HCT116 (cell line): ENCODE measurements around the gene STXBP5. TPM values are rescaled to one million over a fixed set of nuclear protein-coding genes. Genes with fewer than 3 reads are reported as not detected.

Experiments used
- ATAC-seq: fragments of 200-7000 bp; cut with Tn5 transposase; 2 replicates; pipeline ENCODE4 v1.9.1; 2020; ENCODE audit warnings: mild to moderate bottlenecking, moderate library complexity
- BruUV-seq: library from RNA; stranded (reverse); fragments of 400-500 nt; replicated peaks from 2 replicates; lab custom pipeline; 2021; lab: Mats Ljungman, UMichigan
- CTCF ChIA-PET: fragments of 300-600 bp; sonication (Branson Sonifier 250); formaldehyde crosslinking; loops from one replicate; lab custom pipeline; 2021; ENCODE audit warnings: antibody characterized with exemption; lab: Charles Lee
- POLR2A ChIA-PET: fragments of 300-600, 350-600 bp; sonication (Branson Sonifier 250); formaldehyde crosslinking; loops from one replicate; lab custom pipeline; 2021; ENCODE audit warnings: antibody characterized with exemption; lab: Charles Lee
- RAD21 ChIA-PET, 2 experiments: fragments of 300-600 bp; sonication (Branson Sonifier 250); formaldehyde crosslinking; loops; one replicate each; lab custom pipeline; 2023; ENCODE audit warnings: low total read pairs in 2 of 2; ENCODE audit not compliant: uncharacterized antibody in 2 of 2, unreplicated experiment in 2 of 2, low non-redundant PET in 1 of 2; lab: Charles Lee
- DNase-seq: peaks from one replicate; pipeline ENCODE4 v3.0.0-alpha.2; 2010; ENCODE audit warnings: low read depth, low spot score
- H2AFZ ChIP-seq: fragments of 200-600 bp; shearing (Covaris generic), sonication (generic); 2 replicates; pipeline ENCODE4 v1.6.1; 2017; ENCODE audit warnings: low read depth, mixed run types, mixed read lengths, antibody characterized with exemption, low read length; ENCODE audit not compliant: poor library complexity, severe bottlenecking
- H3K27ac ChIP-seq: 2 replicates; pipeline ENCODE4 v1.5.1; 2012; ENCODE audit warnings: low read depth, low read length
- H3K27me3 ChIP-seq: fragments of 200-600 bp; sonication (generic); 2 replicates; pipeline ENCODE4 v1.6.1; 2016; ENCODE audit warnings: mixed run types, low read length, mixed read lengths; ENCODE audit not compliant: insufficient read depth
- H3K36me3 ChIP-seq, 2 experiments: fragments of 200-500 bp in 1 of 2; fragments of 200-600 bp in 1 of 2; sonication (Bioruptor generic) in 1 of 2; sonication (generic) in 1 of 2; 2 replicates each; pipeline versions ENCODE4 v1.5.1 to v1.6.1; 2014 to 2016; ENCODE audit warnings: low read length in 2 of 2, inconsistent platforms in 1 of 2, mixed read lengths in 1 of 2, mixed run types in 1 of 2; ENCODE audit not compliant: insufficient read depth in 2 of 2, control insufficient read depth in 1 of 2
- H3K4me1 ChIP-seq, 2 experiments: fragments of 200-600 bp in 1 of 2; sonication (generic) in 1 of 2; 2 replicates each; pipeline versions ENCODE4 v1.5.1 to v1.6.1; 2012 to 2017; ENCODE audit warnings: low read length in 2 of 2, inconsistent platforms in 1 of 2, mild to moderate bottlenecking in 1 of 2, mixed read lengths in 1 of 2, mixed run types in 1 of 2, moderate library complexity in 1 of 2; ENCODE audit not compliant: insufficient read depth in 2 of 2, control insufficient read depth in 1 of 2
- H3K4me2 ChIP-seq: fragments of 200-600 bp; sonication (generic); 2 replicates; pipeline ENCODE4 v1.6.1; 2017; ENCODE audit warnings: mixed run types, low read length, mixed read lengths
- H3K4me3 ChIP-seq, 2 experiments: fragments of 200-600 bp in 1 of 2; sonication (generic) in 1 of 2; replicated peaks in 1 of 2; 2 replicates each; pipeline ENCODE4 v1.5.1; 2011 to 2016; ENCODE audit warnings: low read length in 2 of 2, control low read depth in 1 of 2, low read depth in 1 of 2, mild to moderate bottlenecking in 1 of 2, mixed read lengths in 1 of 2, mixed run types in 1 of 2
- H3K79me2 ChIP-seq: fragments of 200-600 bp; sonication (generic); 2 replicates; pipeline ENCODE4 v1.6.1; 2017; ENCODE audit warnings: mild to moderate bottlenecking, mixed run types, low read length, moderate library complexity, mixed read lengths; ENCODE audit not compliant: insufficient read depth
- H3K9ac ChIP-seq: fragments of 200-600 bp; sonication (generic); 2 replicates; pipeline ENCODE4 v1.6.1; 2016; ENCODE audit warnings: low read length, mixed read lengths
- H3K9me2 ChIP-seq: fragments of 200-600 bp; sonication (generic), shearing (Covaris generic); 2 replicates; pipeline ENCODE4 v1.6.1; 2017; ENCODE audit warnings: mixed run types, mild to moderate bottlenecking, moderate library complexity; ENCODE audit not compliant: insufficient read depth
- H3K9me3 ChIP-seq, 2 experiments: fragments of 200-500 bp in 1 of 2; fragments of 200-600 bp in 1 of 2; sonication (Bioruptor generic) in 1 of 2; sonication (generic) in 1 of 2; 2 replicates each; pipeline ENCODE4 v1.6.1; 2014 to 2017; ENCODE audit warnings: low read length in 2 of 2, mixed read lengths in 2 of 2, inconsistent platforms in 1 of 2, low read depth in 1 of 2, mild to moderate bottlenecking in 1 of 2, mixed run types in 1 of 2, moderate library complexity in 1 of 2; ENCODE audit not compliant: control insufficient read depth in 1 of 2, insufficient read depth in 1 of 2
- H4K20me1 ChIP-seq: fragments of 200-600 bp; sonication (generic), shearing (Covaris generic); 2 replicates; pipeline ENCODE4 v1.6.1; 2017; ENCODE audit warnings: mixed run types, mild to moderate bottlenecking, moderate library complexity; ENCODE audit not compliant: insufficient read depth
- CEBPB ChIP-seq: IDR thresholded peaks from 2 replicates; pipeline ENCODE4 v1.6.1; 2012; ENCODE audit warnings: low read depth
- CTCF ChIP-seq, 3 experiments: fragments of 200-600 bp in 1 of 3; sonication (generic) in 1 of 3; IDR thresholded peaks in 2 of 3; conservative IDR thresholded peaks in 1 of 3; 2 replicates each; pipeline ENCODE4 v1.5.1; 2012 to 2017; ENCODE audit warnings: low read depth in 2 of 3, low read length in 2 of 3, antibody characterized with exemption in 1 of 3, borderline replicate concordance in 1 of 3, control low read depth in 1 of 3, mild to moderate bottlenecking in 1 of 3, mixed read lengths in 1 of 3, mixed run types in 1 of 3, moderate library complexity in 1 of 3; ENCODE audit not compliant: insufficient read depth in 1 of 3
- EGR1 ChIP-seq: IDR thresholded peaks from 2 replicates; pipeline ENCODE4 v1.6.1; 2012; ENCODE audit warnings: low read depth
- EZH2 ChIP-seq: fragments of 200-600 bp; sonication (generic); IDR thresholded peaks from 2 replicates; pipeline ENCODE4 v1.6.1; 2017; ENCODE audit warnings: antibody characterized with exemption, mixed run types
- EZH2phosphoT487 ChIP-seq: fragments of 200-600 bp; IDR thresholded peaks from 2 replicates; pipeline ENCODE4 v1.6.1; 2018; ENCODE audit warnings: antibody characterized with exemption, borderline replicate concordance
- JUND ChIP-seq: IDR thresholded peaks from 2 replicates; pipeline ENCODE4 v1.6.1; 2012
- POLR2A ChIP-seq: IDR thresholded peaks from 2 replicates; pipeline ENCODE4 v1.7.0; 2011; ENCODE audit warnings: borderline replicate concordance; ENCODE audit not compliant: insufficient read depth, insufficient read length; ENCODE audit errors: extremely low read depth
- POLR2AphosphoS5 ChIP-seq: IDR thresholded peaks from 2 replicates; pipeline ENCODE4 v1.6.1; 2011; ENCODE audit warnings: mild to moderate bottlenecking, low read depth, low read length, moderate library complexity
- RAD21 ChIP-seq: IDR thresholded peaks from 2 replicates; pipeline ENCODE4 v1.6.1; 2012; ENCODE audit warnings: low read depth, mild to moderate bottlenecking
- SIN3A ChIP-seq: IDR thresholded peaks from 2 replicates; pipeline ENCODE4 v1.6.1; 2012; ENCODE audit warnings: low read depth
- SP1 ChIP-seq: IDR thresholded peaks from 2 replicates; pipeline ENCODE4 v1.6.1; 2012; ENCODE audit warnings: low read depth
- YY1 ChIP-seq: IDR thresholded peaks from 2 replicates; pipeline ENCODE4 v1.6.1; 2011; ENCODE audit warnings: low read length, low read depth, moderate library complexity, mild to moderate bottlenecking; ENCODE audit not compliant: insufficient replicate concordance; ENCODE audit errors: extremely low read depth
- ZFX ChIP-seq: fragments of 450-650 bp; IDR thresholded peaks from 2 replicates; pipeline ENCODE4 v1.6.1; 2017
- intact Hi-C: fragments of 100-400 bp; cut with micrococcal nuclease; formaldehyde crosslinking; loops from 2 replicates; pipeline ENCODE4 v1.10.0; 2022
- total RNA-seq: library from RNA; stranded (reverse); gene quantifications from one replicate; pipeline ENCODE4 v1.2.1, GENCODE V29; 2021; ENCODE audit not compliant: unreplicated experiment
- TF ChIP-seq, protein P1 (sequence below): IDR thresholded peaks from 2 replicates; pipeline ENCODE4 v1.6.1; 2012; ENCODE audit warnings: low read depth

The STXBP5 gene
- total RNA-seq, 1 experiment from 2014 or later, result 12.6 TPM

GRCh38 chr6:147159536-147160374 lies 44.5 kb upstream of the STXBP5 start:
- no peak overlapping the region for H3K4me3 ChIP-seq
- no peaks in the 10 kb centered on the region for H3K27me3 ChIP-seq
- DNase-seq (no peak), ATAC-seq (no peak)
- TF ChIP-seq EGR1 (no peak), YY1 (no peak), SIN3A (no peak), CEBPB (no peak), RAD21 (no peak), POLR2A (no peak), EZH2 (no peak), EZH2phosphoT487 (no peak), POLR2AphosphoS5 (no peak), CTCF (IDR thresholded peaks at IDR 0.05 in 2 of 3, conservative IDR thresholded peaks at IDR 0.05 in 1 of 3; ENCODE audit: borderline replicate concordance in 1 of 3, insufficient read depth in 1 of 3, low read depth in 2 of 3, low read length in 2 of 3) (no peak), JUND (no peak), SP1 (no peak), ZFX (no peak)
- TF ChIP-seq, protein P1, sequence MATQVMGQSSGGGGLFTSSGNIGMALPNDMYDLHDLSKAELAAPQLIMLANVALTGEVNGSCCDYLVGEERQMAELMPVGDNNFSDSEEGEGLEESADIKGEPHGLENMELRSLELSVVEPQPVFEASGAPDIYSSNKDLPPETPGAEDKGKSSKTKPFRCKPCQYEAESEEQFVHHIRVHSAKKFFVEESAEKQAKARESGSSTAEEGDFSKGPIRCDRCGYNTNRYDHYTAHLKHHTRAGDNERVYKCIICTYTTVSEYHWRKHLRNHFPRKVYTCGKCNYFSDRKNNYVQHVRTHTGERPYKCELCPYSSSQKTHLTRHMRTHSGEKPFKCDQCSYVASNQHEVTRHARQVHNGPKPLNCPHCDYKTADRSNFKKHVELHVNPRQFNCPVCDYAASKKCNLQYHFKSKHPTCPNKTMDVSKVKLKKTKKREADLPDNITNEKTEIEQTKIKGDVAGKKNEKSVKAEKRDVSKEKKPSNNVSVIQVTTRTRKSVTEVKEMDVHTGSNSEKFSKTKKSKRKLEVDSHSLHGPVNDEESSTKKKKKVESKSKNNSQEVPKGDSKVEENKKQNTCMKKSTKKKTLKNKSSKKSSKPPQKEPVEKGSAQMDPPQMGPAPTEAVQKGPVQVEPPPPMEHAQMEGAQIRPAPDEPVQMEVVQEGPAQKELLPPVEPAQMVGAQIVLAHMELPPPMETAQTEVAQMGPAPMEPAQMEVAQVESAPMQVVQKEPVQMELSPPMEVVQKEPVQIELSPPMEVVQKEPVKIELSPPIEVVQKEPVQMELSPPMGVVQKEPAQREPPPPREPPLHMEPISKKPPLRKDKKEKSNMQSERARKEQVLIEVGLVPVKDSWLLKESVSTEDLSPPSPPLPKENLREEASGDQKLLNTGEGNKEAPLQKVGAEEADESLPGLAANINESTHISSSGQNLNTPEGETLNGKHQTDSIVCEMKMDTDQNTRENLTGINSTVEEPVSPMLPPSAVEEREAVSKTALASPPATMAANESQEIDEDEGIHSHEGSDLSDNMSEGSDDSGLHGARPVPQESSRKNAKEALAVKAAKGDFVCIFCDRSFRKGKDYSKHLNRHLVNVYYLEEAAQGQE, result no peak
- H3K9me2 ChIP-seq, result no peaks in the 10 kb centered on the region
- H3K27ac ChIP-seq, result no peak overlapping the region
- 0 out of 4 replicates have a peak, but pooled peaks cover 0 to 4% of the 10 kb centered on the region in 2 experiments for H3K4me1 ChIP-seq
- POLR2A ChIA-PET, result no interaction called here
- H3K36me3 ChIP-seq, result no peaks in the 10 kb centered on the region
- H3K4me2 ChIP-seq, result no peak overlapping the region
- H3K79me2 ChIP-seq, result no peaks in the 10 kb centered on the region
- peak overlapping the region; percentile 20 for H2AFZ ChIP-seq
- H3K9me3 ChIP-seq, result no peaks in the 10 kb centered on the region
- H4K20me1 ChIP-seq, result no peaks in the 10 kb centered on the region
- CTCF ChIA-PET, result no interaction called here
- RAD21 ChIA-PET, result no interaction called here
- BruUV-seq, result no TSS peak
- no peak overlapping the region for H3K9ac ChIP-seq
- intact Hi-C loops, result no loop called here
